T-helper 2 cell (primary cell): ENCODE results near the gene CNTN4.

ENCODE experiments used
- DNase-seq, 5 experiments: peaks; one replicate each; pipeline versions ENCODE4 v3.0.0 to v3.0.0-alpha.2; 2012 to 2022

CNTN4 gene

DNA sequence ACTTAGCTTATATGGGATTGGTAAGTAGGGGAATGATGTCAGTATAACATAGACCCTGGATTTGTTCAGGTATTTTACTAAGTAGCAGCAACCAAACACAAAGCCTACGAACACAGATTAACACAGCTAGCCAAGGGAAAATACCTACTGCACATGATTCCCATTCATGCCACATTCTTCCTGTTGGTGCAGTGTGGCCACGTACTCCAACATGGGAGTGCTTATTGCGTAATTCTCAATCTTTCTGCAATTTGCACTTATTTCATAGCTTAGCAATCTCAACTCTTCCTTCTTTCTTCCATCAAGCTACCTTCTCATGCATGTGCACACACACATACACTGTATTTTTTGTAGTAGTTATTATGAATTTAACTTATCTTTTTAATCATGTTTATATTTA is 824.7 kb downstream of the CNTN4 start:
- no peak for DNase-seq

DNA sequence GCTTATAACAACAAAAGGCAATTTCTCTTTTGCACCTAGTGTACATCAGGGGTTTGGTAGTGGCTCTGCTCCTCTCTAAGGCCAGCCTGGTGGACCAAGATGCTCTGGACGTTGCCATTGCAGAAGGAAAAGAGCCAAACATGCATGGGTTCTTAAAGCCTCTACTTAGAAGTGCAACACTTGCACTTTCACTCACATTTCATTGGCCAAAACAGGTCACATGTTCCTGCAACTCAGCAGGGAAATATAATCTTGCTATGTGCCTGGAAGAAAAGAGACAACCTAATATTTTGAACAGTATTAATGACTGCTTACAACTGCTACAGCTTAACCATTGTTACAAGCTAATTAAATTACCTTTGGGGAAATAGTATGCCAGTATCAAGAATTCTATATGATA is 828.6 kb downstream of the CNTN4 start:
- DNase-seq = no peak

DNA sequence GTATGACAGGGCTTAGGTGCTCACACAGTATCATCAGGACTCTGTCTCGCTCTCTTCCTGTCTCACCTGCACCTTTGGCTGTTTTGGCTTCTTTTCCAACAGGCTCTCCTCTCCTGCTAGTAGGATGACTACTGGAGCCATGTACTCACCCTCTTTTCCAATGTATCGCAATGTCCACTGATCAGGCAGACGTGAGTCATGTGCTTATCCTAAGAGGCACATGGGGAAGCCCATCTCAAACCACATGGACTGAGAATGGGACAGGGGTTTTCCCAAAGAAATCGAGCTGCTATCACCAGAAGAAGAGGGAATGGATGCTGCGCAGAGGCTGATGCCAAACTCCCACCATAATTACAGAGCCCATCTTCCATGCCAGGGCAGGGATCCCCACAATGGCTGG is 830.9 kb downstream of the CNTN4 start:
- no peak for DNase-seq

DNA sequence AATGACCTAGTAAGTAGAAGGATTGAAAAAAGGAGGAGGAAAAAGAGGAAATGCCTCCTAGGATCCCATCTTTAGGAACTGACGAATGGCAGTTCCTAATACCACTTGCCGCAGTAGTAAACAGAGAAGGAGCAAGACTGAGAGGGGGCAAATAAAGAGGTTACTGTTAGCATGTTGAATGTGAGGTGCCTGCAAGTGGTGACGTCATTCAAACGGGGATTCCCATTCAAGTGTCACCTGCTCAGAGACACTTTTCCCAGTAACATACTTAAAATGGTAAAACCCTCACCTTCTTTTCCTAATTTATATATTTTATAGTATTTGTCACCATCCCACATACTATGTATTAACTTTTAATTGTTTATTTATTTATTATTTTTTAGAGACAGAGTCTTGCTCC is 832.6 kb downstream of the CNTN4 start:
- DNase-seq = no peak

DNA sequence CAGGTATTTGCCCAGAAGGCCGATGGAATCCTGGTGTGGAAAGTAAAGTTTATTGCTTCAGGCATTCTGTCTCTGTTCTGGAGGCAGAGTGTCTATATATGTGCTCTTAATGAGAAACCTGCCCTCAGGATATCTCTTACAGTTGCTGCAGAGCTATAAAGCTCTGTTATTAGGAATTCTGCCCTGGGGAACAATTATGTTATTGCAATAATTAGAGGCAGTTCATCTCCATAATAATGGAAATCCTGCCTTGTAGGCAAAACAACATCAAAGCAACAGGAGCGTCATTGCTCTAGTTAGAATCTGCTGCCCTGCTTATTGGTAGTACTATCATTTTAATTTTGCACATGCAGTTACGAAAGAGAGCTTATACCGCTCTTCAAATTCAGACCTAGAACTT is 835.9 kb downstream of the CNTN4 start:
- no peak for DNase-seq

DNA sequence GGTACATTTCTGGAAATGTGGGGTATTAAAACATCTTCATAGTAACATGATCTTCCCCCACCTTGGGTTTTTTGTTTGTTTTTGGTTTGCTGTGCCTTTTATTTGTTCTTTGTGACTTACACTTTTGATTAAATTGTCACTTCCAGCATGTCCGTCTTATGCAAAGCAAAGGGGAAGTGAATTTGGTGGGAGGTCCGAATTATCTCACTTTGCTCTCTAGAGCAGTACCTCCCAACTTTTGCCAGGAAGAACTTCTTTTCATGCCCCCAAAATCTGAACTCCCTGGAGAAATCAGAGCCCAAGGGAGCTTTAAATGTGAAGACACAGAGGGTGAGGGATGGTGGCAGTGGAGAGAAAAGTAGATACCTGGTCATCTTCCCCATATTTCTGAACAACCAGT is 838.4 kb downstream of the CNTN4 start:
- DNase-seq = no peak

DNA sequence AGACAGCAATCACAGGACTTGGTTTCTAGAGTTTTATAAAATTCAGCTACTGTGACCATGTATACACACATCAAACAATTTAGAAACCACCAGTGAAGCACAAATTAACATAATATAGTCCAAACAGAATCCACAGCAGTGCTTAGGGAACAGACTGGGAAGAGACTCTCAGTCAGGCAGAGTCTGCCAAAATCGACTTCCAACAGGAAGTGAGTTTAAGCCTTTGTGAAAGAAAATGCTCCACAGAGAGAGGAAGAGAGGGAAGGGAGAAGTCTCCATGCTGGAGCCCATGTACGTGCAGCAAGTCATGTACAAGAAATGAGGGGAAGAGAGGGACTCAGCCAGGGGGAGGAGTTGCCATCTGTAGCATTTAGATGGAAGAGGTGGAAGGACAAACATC is 838.9 kb downstream of the CNTN4 start:
- DNase-seq = no peak

DNA sequence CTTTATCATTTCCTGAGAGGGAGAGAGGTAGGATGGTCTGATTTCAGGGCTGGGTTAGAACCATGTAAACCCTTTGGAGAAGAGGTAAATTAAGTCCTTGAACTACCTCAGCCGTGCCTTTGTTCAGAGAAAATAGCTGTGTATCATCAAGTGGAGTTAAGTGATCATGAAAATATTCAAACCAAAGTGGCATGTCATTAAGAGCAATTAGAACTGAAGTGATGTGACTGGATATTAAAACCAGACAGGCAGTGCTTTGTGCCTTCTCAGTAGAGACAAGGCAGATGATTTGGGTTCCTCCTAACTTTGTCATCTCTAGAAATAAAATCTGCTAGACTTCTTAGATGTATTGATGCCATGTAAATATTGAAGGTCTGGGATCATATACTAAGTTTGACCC is 840.0 kb downstream of the CNTN4 start:
- DNase-seq = no peak

DNA sequence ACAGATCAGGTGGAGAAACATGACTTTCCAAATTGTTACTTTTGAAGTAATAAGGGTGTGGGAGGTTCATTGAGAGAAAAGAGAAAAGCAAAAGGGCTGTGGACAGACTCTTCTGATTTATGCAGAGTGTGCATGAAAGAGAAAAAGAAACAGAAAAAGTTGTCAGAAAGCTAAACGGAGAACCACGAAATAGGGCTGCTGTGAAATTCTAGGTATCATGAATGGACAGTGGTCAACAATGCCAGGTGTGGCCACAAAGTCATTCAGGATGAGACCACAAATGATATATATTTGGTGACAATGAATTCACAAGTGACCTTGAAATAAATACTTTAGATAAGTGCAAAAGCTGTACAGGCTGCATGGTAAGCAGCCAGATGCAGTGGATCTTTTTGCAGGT is 841.4 kb downstream of the CNTN4 start:
- DNase-seq = no peak

DNA sequence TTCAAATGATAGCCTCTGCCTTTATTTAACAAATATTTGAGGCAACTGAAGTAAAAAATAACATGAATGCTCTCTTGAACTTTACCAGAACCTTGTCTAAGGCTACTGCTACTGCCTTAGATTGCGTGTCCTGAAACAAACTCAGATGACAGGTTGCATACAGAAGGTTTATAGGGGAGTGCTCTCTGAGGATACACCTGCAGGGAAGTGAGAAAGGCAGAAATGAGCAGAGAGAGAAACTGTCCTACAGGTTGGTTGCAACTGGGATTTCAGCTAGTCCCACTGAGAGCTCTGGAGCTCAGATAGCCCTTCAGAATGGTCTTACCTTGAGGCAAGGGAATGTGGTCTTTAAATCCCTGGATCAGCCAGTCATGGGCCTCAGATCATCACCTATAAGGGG is 846.0 kb downstream of the CNTN4 start:
- DNase-seq = no peak

DNA sequence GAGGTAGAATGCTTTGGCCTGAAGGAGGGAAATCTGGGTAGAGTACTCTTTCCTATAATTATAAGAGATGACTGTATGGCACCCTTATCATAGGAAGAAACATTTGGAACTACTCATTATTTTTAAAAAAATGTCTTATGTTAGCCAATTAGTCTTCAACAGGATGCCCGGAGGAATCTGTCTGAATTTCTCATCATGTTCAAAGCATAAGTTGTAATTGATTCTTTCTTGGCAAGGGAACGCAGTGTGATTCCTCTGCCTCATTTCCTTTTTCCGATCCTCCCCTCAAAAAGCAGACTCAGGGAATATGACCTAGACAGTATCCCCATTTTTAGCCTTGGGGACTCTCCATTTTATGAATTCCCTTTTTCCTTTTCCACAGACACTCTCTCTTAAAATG is 846.5 kb downstream of the CNTN4 start:
- DNase-seq = no peak

DNA sequence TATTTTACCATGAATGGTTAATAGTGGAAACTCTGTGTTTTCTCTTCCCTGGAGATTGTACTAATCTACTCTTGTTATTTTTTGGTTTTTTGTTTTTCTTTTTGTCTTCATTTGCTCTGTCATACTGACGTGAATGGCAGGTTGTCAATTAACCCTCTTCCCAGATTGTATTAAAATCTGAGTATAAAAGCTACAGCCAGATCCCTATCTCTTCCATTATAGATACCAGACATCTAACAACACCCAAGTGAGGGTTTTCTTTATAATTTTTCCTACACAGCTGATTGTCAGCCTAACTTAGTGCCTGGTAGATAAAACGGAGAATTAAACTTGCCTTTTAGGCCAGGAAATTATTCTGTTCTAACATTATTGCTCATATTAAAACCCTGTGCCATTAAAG is 848.9 kb downstream of the CNTN4 start:
- no peak for DNase-seq

DNA sequence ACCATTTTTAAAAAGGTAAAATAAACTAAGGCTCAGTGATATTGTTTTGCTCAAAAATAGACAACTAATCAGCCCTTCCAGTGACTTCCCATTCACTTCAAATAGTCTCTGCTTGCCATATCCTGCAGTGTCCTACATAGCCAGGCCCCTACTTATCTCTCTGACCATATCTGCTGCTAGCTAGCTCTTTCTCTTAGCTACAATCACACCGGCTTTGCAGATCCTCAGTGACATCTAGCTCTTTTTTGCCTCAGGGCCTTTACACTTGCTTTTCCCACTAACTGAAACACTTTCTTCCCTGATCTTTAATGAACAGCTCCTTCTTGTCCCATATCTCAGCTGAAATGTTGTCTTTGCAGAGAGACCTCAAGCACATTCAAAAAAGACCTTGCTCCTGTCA is 850.2 kb downstream of the CNTN4 start:
- no peak for DNase-seq

DNA sequence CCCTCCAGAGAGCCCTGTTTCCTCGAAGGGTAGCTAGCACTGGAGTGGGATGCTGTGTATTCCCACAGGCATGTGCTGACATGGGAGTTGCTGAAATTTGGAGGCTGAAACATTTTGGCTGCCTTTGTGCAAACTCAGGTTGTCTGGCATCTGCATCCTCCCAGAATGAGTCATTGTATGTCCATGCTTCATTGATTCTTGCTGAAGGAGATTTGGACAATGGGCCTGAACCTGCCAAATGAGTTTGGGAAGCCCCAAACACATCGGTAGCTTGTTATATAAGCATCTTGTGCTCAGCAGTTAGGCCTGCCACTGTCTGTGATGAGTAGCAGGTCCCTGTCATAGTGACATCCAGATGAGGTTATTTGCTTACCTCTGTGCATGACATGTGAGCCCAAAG is 851.5 kb downstream of the CNTN4 start:
- no peak for DNase-seq

DNA sequence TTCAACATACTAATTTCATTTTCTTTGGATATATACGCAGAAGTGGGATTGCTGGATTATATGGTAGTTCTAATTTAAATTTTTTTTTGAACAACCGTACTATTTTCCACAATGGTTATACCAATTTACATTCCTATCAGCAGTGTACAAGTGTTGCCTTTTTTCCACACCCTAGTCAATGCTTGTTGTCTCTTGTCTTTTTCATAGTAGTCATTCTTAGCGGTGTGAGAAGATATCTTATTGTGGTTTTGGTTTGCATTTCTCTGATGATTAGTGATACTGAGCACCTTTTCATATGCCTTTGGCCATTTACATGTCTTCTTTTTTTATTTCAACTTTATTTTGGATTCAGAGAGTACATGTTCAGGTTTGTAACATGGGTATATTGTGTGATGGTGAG is 858.4 kb downstream of the CNTN4 start:
- no peak for DNase-seq

DNA sequence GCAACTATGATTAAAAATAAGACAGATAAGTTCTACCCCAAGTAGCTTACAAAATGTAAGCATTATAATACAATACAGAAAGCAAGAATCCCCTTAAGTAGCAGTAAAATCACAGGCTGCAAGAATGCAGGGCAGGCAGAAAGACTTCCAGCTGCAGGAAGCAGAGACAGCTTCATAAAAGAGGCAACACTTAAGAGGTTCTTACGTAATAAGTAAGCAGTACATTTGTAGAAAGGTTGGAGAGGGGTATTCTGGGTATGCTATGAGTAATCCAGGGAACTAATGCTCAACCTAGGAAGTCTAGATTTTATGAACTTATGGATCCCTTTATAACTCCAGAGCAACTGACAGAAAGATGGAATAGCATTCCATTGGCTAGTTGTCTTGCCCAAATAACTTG is 859.9 kb downstream of the CNTN4 start:
- no peak for DNase-seq

DNA sequence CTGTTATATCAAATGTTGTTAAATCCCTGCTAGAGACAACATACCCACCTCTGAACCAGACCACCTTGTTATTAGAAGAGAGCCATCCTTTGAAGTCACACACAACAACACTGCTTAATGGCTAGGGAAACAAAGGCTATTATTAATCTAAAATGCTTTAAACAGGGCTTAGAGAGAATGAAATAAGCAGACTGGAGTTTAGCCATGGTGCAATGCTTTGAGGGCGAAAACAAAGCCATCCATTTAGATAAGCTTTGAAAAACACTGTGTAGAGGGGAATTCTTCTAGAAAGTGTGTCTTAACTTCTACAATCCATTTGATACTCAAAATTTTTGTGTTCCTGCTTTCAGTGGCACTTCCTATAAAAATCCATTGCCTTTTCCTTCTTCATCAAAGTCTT is 862.9 kb downstream of the CNTN4 start:
- DNase-seq = no peak

DNA sequence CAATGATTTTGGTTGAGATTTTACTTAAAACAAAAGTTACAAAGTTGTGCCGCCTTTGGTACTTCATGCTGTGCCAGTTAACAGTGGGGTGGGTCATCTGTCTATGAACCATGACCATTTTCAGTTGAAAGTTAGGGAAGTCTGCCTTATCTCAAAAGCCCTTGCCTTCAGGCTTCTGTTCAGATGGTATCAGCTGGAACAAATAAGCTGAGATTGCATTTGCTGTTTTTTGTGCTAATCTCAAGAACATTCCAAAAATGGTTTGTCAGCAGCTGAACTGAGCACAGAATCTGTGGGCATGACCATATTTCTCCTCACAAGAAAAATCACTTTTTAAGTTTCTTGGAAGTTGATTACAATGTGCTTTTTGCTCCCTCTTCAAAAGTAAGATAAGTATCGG is 869.2 kb downstream of the CNTN4 start:
- DNase-seq = no peak

DNA sequence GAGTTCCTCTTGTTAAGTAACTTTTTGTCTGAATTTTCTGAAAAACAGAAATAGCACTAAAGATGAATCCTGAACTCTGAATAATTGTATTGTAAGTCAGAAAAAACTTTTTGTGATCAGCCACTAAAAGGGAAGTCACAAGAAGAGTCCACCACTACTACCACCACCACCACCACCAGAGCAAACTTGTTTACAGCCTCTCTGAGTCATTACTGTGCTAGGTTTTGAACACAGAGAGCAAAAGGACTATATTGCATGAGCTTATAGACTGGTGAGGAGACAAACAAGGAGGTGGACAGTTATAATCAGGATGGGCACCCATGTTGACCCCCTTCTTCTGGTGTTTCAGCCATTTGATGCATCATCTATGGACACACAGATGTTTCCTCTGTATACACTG is 869.8 kb downstream of the CNTN4 start:
- DNase-seq = peak in 1 of 5 experiments; percentile 6

DNA sequence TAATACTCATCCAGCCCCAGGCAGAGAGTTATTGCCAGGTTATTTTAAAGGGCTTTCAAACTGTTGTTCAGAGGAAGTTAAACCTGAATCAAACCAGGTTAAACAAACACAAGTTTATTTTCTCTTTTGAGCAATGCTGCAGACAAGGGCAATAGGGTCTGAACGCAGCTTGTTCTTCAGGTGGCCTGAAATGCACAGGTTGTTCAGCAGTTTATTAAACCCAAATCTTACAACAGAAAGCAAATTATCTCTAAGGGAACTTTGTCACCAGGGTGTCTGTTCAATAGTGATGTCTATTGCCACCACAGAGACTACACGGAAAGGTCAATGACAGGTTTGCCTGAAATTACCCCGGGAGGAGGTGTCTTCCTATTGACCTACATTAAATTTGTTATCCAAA is 877.5 kb downstream of the CNTN4 start:
- no peak for DNase-seq

DNA sequence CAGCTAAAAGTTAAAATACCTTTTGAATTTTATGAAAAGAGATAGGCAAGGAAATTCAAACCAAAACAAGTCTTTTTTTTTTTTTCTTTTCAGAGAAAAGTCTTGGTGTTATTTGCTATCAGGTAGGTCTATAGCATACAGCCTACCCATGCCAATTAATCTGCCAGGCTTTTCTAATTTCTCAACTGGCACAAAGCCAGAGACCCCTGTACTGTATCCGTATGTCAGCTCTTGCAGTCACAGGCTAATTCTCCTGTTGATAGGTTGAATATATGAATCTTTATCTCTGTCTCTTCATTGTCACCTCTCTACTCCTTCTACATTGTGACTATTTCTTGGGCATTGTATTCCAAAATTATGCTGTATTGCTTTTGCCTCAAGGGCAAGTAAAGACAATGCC is 878.1 kb downstream of the CNTN4 start:
- no peak for DNase-seq

DNA sequence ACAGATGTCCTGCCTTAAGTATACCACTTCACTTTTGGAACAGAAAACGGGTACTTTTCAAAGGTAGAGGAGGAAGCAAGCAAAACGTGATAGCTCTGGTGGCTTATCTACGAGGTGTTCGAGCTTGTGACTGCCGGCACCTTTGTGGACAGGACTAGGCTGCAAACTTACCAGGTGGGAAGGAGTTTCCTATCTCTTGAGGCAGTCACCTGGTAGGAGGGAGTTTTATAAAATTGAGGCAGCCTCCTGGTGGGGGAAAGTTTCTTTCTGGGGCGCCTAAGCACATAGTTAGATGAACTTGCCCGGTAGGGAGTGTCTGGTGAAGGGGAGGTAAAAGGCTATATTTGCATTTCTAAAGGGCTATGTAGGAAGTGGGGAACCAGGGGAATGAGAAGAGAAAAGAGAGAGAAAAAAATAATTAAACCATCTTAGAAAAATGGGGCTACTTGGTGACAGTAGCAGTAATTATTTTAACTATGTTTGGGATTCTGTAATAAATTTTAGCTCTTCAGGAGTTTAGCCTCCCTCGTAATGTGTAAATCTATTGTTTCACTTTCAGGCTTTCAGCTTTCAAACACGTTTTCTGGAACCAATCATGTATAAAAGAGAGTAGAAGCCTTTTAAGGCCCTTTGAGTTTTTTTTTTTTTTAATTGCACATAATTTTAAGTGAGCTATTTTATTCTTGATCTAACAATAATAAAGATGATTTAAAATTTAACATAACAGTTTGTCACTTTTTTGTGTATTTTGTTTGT is 880.5 kb downstream of the CNTN4 start:
- no peak for DNase-seq

DNA sequence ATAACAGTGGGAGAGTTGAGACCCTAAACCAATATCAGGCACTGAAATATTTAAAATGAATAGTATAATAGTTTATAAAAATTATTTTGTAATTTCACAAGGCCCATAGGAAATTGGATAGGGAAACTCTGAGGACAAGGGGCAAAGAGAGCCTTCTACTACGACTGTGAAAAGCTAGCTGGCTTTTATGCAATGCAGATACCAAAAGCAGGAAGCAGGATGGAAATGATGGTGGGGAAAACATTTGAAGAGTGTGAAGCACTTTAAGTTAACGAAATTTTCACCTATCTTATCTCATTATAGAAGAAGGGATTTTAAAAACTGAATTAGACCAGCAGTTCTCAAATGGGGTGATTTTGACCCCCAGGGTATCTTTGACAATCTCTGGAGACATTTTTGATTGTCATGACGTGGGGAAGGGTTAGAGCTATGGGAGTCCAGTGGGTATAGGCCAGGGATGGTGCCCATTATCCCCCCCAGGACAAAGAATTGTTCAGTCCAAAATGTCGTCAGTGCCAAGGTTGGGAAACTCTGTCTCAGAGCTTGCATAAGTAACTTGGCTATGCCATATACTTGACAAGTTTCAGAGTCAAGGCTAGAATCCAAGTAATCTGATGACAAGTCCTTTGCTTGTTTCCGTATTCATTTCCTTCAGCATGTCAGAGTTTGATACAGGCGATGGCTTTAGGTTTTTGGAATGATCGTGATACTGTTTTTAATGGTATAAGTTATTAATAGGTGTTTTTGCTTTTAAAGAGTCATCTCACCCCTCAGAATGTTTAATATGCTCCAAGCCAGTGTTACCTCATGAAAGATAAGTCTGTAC is 885.6 kb downstream of the CNTN4 start:
- no peak for DNase-seq

DNA sequence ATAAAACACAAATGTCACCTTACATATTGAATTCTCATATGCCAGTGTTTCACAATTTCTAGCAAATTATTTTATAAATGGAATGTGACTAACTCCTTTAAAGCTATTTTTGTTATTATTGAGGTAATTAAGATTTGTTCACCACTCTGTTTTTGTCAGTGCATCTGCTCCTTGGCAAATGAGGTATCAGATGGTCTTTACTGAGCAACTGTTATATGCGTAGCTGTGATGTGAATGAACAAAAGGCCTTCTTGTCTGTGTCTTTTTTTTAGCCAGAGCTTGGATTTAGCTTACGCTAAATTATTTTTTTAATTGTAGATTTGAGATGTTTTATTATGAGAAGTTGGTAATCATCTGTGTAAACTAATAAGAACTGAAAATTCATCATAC is 886.2 kb downstream of the CNTN4 start:
- DNase-seq = no peak

DNA sequence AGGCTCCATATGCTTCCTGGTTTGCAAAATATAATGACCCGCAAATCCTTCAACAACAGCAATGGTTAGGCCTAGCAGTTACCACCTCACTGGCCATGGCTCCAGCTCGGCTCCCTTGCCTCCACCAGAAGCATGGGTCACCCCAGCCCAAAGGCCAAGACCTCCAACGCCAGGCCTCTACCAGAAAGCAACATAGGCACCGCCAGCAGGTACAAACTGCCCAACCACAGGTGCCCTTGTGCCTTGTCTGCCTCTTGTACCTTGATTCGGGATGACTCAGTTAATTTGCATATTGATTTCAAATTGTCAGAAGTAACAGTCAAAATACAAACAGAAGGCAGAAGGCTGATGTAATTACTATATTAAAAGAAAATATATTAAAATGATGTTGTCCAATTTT is 886.8 kb downstream of the CNTN4 start:
- no peak for DNase-seq
